HepG2 (cell line): ENCODE data around the gene JAK1. TPM values are rescaled to one million over a fixed set of nuclear protein-coding genes. Genes with fewer than 3 reads are reported as not detected.

Experiments
- HOXA3 ChIP-seq: sonication (generic); formaldehyde crosslinking; IDR thresholded peaks from 2 replicates; pipeline ENCODE4 v1.5.0; 2020; ENCODE audit warnings: missing genetic modification reagents
- ISL2 ChIP-seq: sonication (generic); formaldehyde crosslinking; IDR thresholded peaks from 2 replicates; pipeline ENCODE4 v1.5.0; 2020; ENCODE audit warnings: missing genetic modification reagents
- PBX2 ChIP-seq: IDR thresholded peaks from 2 replicates; pipeline ENCODE4 v1.6.1; 2016; ENCODE audit warnings: control low read depth
- SNAPC2 ChIP-seq: sonication (generic); formaldehyde crosslinking; IDR thresholded peaks from 2 replicates; pipeline ENCODE4 v1.8.1; 2022; ENCODE audit warnings: mild to moderate bottlenecking, missing genetic modification reagents
- SOX13 ChIP-seq, 3 experiments: fragments of 450-650 bp in 1 of 3; sonication (generic) in 1 of 3; formaldehyde crosslinking in 1 of 3; IDR thresholded peaks in 2 of 3; conservative IDR thresholded peaks in 1 of 3; 2 replicates each; pipeline versions ENCODE4 v1.5.0 to v1.6.1; 2016 to 2020; ENCODE audit warnings: antibody characterized with exemption in 1 of 3, mild to moderate bottlenecking in 1 of 3, missing compliant biosample characterization in 1 of 3, missing genetic modification reagents in 1 of 3, moderate library complexity in 1 of 3
- ZC3H4 ChIP-seq: sonication (generic); formaldehyde crosslinking; IDR thresholded peaks from 2 replicates; pipeline ENCODE4 v1.4.0; 2020; ENCODE audit warnings: missing genetic modification reagents, borderline replicate concordance
- ZNF782 ChIP-seq: sonication (generic); formaldehyde crosslinking; IDR thresholded peaks from 2 replicates; pipeline ENCODE4 v1.4.0; 2020; ENCODE audit warnings: missing genetic modification reagents, mild to moderate bottlenecking, borderline replicate concordance
- ZNF83 ChIP-seq: sonication (generic); formaldehyde crosslinking; IDR thresholded peaks from 2 replicates; pipeline ENCODE4 v1.4.0; 2020; ENCODE audit warnings: missing genetic modification reagents, mild to moderate bottlenecking, borderline replicate concordance
- polyA plus RNA-seq, 8 experiments: library from polyadenylated mRNA; depleted of rRNA in 3 of 8; stranded (reverse) in 7 of 8; unstranded in 1 of 8; fragments of >200 nt; fragmentation: Illumina TruSeq in 4 of 8; extraction: Trizol in 4 of 8; gene quantifications; 2 replicates each; pipeline versions ENCODE4 v1.2.1 to v1.2.3, GENCODE V29; 2011 to 2016; ENCODE audit warnings: low read depth in 4 of 8, missing spikeins in 1 of 8, mixed read lengths in 1 of 8; ENCODE audit not compliant: insufficient read depth in 1 of 8
- total RNA-seq, 5 experiments: library from RNA; depleted of rRNA; stranded (reverse); fragments of >200 nt; fragmentation: Illumina TruSeq; extraction: Trizol; gene quantifications; 2 replicates each; pipeline ENCODE4 v1.2.3, GENCODE V29; 2016; ENCODE audit warnings: low read depth in 1 of 5
- TF ChIP-seq, protein P1 (sequence below): sonication (generic); formaldehyde crosslinking; IDR thresholded peaks from 2 replicates; pipeline ENCODE4 v1.4.0; 2020; ENCODE audit warnings: mild to moderate bottlenecking, missing genetic modification reagents
- TF ChIP-seq, protein P2 (sequence below): sonication (generic); formaldehyde crosslinking; IDR thresholded peaks from 2 replicates; pipeline ENCODE4 v1.4.0; 2020; ENCODE audit warnings: mild to moderate bottlenecking, missing genetic modification reagents

JAK1 gene
- total and polyA plus RNA-seq, 2 of the 13 experiments (the other 11 are each of a cell fraction or from before 2014, with no cell fraction given), result 23.9 to 42.4 TPM

DNA sequence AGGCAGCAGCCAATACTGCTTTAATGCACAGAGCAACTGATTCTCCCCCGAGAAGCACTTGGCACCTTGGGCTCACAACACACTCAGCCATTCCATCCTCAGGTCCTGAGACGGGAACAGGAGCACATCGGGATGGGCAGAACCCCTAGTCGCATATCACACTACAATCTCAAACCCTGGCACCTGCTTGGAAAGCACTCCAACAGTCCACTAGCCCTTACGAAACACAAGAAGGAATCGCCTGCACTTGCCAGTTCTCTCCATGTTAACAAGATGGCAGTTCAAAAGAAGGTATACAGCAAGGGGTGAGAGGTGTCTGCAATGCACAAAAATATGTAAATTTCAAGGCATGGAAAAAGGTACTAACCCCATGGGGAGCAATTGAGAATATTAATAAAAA lies 21.4 kb downstream of the JAK1 start (continued):
- TF ChIP-seq SOX13 (IDR thresholded peaks at IDR 0.05) (no peak), SOX13 (CRISPR knock-in tag; conservative IDR thresholded peaks at IDR 0.05 in 1 of 2, IDR thresholded peaks at IDR 0.05 in 1 of 2) (no peak), HOXA3 (CRISPR knock-in tag) (no peak), ISL2 (CRISPR knock-in tag) (no peak), ZNF782 (CRISPR knock-in tag) (no peak), ZC3H4 (CRISPR knock-in tag) (no peak), SNAPC2 (CRISPR knock-in tag) (no peak), ZNF83 (CRISPR knock-in tag) (no peak), PBX2 (no peak)
- TF ChIP-seq, protein P1, sequence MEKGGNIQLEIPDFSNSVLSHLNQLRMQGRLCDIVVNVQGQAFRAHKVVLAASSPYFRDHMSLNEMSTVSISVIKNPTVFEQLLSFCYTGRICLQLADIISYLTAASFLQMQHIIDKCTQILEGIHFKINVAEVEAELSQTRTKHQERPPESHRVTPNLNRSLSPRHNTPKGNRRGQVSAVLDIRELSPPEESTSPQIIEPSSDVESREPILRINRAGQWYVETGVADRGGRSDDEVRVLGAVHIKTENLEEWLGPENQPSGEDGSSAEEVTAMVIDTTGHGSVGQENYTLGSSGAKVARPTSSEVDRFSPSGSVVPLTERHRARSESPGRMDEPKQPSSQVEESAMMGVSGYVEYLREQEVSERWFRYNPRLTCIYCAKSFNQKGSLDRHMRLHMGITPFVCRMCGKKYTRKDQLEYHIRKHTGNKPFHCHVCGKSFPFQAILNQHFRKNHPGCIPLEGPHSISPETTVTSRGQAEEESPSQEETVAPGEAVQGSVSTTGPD (CRISPR knock-in tag), result no peak
- TF ChIP-seq, protein P2, sequence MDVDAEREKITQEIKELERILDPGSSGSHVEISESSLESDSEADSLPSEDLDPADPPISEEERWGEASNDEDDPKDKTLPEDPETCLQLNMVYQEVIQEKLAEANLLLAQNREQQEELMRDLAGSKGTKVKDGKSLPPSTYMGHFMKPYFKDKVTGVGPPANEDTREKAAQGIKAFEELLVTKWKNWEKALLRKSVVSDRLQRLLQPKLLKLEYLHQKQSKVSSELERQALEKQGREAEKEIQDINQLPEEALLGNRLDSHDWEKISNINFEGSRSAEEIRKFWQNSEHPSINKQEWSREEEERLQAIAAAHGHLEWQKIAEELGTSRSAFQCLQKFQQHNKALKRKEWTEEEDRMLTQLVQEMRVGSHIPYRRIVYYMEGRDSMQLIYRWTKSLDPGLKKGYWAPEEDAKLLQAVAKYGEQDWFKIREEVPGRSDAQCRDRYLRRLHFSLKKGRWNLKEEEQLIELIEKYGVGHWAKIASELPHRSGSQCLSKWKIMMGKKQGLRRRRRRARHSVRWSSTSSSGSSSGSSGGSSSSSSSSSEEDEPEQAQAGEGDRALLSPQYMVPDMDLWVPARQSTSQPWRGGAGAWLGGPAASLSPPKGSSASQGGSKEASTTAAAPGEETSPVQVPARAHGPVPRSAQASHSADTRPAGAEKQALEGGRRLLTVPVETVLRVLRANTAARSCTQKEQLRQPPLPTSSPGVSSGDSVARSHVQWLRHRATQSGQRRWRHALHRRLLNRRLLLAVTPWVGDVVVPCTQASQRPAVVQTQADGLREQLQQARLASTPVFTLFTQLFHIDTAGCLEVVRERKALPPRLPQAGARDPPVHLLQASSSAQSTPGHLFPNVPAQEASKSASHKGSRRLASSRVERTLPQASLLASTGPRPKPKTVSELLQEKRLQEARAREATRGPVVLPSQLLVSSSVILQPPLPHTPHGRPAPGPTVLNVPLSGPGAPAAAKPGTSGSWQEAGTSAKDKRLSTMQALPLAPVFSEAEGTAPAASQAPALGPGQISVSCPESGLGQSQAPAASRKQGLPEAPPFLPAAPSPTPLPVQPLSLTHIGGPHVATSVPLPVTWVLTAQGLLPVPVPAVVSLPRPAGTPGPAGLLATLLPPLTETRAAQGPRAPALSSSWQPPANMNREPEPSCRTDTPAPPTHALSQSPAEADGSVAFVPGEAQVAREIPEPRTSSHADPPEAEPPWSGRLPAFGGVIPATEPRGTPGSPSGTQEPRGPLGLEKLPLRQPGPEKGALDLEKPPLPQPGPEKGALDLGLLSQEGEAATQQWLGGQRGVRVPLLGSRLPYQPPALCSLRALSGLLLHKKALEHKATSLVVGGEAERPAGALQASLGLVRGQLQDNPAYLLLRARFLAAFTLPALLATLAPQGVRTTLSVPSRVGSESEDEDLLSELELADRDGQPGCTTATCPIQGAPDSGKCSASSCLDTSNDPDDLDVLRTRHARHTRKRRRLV (CRISPR knock-in tag), result no peak
